ELR (cell line): ENCODE results near the gene KRT33B.
"Not testable (repeated sequence)": the region's sequence is repeated elsewhere in the genome, so short reads cannot be mapped to it uniquely, and the experiment has no call there.

Experiments used
- DNase-seq: peaks from one replicate; pipeline ENCODE4 v3.0.0-alpha.2; 2015; ENCODE audit warnings: low read depth

The KRT33B gene

DNA sequence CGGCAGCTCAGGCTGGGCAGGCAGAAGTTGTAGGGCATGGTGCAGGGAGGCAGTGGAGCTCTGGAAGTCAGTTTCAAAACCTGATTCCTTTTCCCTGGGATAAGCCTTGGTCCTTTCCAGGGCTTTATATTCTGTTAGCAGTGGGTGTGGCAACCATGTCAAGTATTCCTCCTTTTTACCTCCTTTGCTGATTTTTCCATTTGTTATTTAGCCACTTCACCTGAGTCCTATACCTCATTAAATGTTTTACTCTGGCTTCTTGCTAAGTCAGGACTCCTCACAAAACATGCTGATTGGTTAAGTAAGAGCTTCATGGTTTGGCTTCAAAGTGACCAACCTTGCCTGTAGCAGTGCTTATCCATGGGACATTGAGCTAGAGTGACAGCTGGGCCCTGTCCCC, at the start of gene KRT33B:
Gene KRT33B (minus strand): TSS at position 101 of the 400 bp plus-strand sequence. CDS start 63 bp downstream, at position 38.
- no peak for DNase-seq

DNA sequence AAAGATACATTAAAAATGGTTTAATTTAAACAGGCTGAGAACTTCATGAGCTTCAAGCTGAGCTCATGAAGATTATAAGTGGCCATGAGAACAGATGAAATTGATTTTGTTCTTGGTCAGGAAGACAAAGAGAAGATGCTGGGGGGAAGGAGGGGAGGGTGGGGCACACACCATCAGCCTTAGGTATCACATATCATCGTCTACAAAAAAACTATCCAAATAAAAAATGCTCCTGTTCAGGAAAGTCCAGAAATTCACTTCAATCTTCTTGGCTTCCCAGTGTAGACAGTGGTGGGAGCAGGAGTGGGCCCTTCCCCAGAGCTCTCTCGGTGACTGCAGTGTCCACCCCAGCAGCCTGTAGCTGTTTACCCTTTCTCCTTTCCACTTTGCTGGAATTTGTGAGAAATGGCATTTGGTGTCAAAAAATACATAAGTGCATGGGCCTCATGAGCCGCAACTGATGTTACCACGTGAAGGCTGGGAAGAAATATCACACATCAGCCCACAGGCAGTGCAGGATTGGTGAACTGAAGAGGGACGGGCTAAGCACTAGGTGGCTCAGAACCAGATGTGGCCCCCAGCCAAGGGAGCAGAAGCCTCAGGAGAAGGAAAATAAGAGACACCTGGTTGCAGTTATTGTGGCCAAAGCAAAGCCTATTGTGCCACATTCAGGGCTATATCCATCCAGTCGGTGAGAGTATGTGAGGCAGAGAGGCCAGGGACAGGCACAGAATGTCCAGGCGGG, 48.7 kb upstream of the KRT33B start:
- DNase-seq = no peak

DNA sequence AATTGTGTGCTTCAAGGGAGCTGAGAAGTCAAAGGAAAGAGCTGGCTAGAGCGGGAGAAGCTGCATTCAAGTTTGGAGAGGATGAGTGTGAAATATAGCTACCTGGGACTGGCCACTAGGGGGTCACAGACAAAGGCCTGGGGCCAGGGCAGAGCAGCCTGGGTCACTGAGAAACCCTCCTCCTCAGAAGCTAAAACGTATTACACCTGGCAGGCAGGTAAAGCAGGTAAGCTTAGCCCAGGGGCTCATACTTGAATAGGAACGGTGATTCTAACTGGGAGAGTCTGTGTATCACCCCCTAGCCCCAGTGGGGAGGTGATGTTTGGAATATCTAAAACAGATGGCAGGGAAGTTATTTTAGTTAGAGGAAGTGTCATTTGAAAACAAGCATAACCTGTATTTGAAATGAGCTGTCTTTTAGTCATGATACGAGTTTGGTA, 48.0 kb upstream of the KRT33B start:
- peak; percentile 28 for DNase-seq

DNA sequence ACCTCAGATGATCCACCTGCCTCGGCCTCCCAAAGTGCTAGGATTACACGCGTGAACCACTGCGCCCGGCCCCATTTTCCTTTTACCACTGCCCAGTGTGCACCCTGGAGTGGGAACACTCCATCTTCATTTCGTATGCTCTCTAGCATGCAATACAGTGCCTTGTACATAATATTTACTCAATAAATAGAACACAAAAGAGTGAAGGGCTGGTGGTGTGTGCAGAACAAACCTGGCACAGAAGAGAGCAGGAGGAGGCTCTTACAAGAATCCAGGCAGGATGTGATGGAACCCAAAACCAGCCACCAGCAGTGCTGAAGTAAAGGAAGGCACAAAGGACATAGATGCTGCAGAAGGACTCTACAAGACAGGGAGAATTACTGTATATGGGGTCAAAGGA, 47.5 kb upstream of the KRT33B start:
- no peak for DNase-seq

DNA sequence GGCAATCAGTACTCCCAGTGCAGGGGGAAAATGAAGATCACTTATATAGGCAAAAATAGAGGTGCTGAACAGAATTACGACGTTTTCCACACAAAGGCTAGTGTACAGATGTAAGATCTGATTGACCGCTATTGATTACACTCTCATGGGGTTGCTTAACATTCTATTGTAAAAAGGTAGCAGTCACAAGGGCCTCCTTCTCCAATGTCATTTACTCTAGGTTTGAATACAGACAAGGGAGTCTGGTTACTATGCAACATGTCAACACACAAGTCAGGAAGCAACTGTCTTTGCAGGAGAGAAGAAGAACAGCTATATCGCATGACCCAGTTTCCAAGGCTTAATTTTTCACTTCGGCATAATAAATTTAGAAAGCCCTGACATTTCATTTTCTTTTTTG, 46.9 kb upstream of the KRT33B start:
- DNase-seq = no peak

DNA sequence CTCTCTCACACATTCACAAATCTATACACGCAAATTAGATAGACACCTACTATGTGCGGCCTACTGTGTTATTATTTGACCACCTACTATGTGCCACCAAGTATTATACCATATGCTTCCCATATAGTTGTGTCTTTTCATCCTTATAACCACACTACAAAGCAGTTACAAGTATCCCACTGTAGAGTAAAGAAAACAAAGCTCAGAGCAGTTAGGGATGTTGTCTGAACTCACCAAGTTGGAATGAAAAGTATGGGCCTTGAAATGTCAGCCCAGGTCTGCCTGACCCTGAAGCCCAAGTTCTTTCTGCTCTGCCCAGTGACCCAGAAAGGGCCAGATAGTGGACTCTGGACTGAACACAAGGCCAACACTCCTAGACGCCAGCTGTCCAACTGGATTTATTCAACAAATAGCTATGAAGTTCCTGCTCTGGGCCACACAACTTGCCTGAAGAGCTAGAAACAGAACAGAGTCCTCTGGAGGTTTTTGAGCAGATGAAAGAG, 46.3 kb upstream of the KRT33B start:
- DNase-seq = peak; percentile 25

DNA sequence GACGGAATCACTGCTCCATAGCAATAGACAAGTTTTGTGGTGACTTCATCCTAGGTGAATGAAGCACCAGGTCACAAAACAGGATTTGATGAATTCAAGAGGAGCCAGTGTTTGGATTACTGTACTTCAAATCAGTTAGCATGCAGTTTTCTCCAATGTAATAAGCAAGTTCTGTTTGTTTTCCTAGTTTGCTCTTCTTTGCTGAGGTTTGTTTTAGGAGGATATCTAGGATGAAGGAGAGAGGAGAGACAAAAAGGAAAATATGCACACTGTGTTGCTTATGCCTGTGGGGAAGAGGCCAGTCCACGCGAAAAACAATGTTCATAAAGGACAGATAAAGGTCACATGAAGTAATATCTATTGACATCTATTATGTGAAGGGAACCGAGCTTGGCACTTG, 45.8 kb upstream of the KRT33B start:
- no peak for DNase-seq

DNA sequence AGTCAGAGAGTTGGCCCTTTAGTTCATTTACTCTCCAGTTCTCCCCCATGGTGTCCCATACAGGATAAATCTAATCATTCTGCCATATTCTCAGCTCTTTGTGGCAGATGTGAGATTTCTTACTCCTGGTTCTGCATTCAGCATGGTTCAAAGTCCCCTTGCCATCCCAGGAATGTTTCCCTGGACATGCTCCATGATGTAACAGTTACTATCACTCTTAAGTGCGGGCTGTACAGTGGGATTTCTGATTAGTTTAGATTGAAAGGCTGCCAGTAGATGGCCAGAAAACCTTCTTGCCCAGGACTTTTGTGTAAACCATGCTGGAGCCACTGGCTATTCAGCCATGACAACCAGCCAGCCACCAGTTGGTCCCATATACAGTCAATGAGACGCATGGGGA, 44.4 kb upstream of the KRT33B start:
- no peak for DNase-seq

DNA sequence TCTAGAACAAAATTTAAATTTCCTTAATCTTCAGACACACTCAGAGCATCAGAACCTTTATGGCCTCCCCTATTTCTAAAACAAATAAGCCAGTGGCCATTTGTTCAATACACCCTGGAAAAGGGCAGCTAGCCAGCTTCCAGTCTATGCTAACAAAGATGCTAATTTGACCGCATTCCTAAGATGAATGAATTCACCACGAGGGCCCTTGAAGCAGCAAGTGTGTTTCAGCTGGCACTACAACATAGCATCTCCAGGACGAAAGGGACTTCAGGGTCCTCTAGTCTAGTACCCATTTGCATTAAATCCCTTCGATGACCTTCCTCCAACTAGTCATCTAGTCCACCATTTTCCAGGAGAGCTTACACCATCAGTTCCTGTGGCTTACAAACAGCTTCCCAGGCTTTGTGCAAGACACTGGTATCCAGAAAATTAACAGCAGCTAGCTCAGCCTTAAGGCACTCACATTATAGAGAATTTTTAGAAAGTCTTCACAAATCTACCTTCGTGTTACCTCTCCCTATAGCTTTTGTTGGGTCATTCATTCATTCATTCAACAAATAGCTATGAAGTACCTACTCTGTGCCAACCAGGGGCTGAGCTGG, 43.8 kb upstream of the KRT33B start:
- DNase-seq = no peak

DNA sequence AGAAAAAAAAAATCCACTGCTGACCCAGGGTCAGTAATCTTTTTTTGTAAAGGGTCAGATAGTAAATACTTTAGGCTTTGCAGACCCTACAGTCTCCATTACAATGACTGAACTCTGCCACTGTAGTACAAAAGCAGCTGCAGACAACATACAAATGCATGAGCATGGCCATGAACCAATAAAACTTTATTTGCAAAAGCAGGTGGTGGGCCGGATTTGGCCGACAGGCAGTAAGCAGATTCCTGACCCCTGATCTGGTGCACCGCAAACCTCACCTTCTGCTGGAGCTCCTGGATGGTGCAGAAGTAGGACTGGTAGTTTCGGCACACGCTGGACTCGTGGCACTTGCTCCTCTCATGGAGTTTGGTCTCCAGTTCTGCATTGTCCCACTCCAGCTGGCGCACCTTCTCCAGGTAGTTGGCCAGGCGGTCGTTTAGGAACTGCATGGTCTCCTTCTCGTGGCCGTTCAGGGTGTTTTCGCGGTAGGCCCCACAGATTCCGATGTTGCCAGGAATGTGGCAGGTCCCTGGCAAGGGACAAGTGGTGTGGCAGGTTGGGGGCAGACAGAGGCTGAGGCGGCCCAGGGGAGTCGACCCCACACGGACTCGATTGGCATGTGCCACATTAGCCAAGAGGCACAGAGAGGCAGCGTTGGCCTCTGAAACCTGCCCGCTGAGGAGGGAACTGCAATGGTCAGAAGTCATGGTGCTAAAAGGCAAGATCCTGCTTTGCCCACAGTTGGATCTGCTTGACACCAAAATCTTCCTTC, 41.6 kb upstream of the KRT33B start:
- no peak for DNase-seq

DNA sequence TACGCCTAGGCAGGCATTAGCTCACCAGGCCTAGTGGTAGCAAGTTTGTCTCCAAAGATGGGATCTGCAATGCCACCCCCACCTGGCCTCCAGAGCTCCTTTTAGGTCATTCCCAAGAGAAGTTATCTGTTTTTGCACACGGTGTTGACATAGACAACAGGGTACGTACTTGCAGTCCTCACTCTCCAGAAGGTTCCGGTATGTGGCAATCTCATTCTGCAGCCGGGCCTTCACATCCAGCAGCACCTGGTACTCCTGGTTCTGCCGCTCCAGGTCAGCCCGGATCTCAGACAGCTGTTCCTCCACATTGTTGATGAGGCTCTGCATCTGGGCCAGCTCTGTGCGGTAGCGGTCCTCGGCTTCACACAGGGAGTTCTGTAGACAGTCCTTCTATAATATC, 37.6 kb upstream of the KRT33B start:
- no peak for DNase-seq

DNA sequence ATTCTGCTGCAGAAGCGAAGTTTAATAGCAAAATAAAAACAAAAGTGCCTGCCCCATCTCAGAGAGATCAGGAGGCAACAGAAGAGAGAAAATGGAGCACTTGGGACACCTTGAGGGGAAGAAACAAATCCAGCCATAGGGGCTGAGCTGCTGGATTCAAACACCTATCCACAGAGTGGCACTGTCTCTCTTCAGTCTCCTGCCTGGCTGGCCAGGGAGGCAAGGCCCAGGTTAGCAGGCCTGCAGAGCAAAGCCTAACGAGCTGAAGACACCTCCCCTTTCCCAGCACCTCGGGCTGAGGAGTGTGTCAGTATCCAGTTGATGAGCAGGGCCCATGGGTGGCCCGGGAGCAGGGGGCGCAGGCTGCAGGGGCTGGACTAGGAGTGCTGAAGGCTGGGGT, 36.6 kb upstream of the KRT33B start:
- no peak for DNase-seq

DNA sequence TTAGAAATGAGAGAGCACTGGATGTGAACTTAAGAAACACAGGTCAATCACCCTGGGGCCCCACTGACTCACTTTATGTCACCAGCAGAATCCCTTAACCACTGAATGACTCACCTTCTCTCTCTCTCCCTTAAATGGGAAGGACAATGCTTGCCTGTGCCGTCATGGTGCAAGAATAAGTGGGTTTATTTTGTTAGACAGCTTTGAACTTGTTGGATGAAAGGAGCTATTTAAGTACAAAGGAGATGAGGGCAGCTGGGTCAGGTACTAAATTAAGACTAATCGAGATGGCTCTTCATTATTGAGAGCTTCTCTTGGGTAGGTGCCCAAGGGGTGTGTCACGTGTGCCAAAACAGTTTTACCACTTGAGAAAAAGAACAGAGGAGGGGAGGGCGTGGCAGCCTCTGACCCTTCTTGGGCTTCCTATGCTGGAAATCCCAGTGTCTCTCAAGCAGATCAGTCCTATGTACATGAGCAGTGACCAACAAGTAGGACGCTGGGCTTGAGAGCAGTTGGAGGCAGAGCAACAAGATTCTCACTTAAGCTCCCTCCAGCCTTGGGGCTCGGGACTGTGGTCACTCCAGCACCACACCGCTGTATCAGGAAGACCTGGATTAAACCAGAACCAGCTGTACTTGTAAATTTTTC, 34.5 kb upstream of the KRT33B start:
- DNase-seq = peak; percentile 99

DNA sequence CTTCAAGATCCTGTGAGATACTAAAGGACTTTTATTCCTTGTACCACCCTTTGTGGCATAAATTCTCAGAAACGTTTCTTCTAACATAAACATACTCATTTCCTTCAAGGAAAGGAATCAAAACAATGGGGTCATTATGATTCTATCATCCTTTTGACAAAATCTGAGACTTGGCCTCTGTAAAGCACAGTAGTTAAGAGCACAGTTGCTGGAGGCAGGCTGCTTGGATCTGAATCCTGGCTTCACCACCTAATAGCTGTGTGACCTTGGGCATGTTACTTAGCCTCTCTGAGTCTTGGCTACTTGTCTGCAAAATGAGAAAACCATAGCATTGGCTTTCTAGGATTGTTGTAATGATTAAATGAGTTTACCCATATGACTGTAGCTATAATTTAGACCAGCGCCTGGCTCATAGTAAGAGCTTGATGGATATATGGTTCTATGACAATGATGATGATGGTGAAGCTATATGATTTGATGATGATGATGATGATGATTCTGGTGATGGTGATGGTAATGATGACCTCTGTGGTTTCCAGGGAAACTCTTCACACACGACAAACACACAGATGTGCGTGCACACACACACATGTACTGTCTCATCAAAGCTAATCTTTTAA, 33.9 kb upstream of the KRT33B start:
- peak; percentile 58 for DNase-seq

DNA sequence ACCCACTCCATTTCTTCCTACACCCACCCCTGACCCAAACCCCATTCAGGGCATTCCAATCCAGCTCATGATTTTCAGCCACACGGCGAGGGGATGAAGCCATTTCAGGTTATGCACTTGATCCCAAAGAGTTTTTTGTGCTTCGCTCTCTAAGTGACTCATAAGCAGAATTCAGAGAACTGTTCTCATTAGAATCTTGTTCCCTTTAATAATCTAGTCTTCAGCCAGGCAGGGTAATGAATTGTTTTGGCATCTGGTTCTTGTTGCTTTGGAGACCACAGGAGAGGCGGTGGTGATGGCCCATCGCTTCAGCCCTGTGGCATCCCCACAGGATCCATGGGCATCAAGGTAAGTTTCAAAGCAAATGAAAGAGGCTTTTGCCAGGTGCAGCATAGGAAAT, 32.5 kb upstream of the KRT33B start:
- DNase-seq = peak; percentile 25

DNA sequence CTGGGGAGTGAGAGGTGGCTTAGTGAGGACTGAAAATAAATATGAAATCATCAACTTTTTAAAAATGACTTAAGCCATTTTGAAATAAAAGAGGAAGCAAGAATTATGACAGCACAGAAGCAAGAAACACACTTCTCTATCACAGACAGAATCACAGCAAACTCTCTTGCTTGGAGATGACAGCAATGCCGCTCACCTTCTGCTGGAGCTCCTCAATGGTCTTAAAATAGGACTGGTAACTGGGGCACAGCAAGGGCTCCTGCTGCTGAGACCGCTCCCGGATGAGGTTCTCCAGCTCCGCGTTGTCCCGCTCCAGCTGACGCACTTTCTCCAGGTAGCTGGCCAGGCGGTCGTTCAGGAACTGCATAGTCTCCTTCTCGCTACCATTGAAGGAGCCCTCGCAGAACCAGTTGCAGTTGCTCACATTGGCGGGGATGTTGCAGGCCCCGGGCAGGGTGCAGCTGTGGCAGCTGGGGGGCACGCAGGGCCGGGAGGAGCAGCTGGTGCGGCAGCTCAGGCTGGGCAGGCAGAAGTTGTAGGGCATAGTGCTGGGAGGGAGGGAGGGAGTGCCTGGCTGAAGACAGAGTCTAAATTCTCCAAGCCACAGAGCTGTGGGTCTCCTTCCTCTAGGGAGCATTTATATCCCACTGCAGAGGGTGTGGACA, 27.5 kb upstream of the KRT33B start, which contains the start of gene KRT31:
Gene KRT31 (minus strand): TSS at position 613 of the 665 bp plus-strand sequence. CDS start 69 bp downstream, at position 544.
- DNase-seq = no peak

DNA sequence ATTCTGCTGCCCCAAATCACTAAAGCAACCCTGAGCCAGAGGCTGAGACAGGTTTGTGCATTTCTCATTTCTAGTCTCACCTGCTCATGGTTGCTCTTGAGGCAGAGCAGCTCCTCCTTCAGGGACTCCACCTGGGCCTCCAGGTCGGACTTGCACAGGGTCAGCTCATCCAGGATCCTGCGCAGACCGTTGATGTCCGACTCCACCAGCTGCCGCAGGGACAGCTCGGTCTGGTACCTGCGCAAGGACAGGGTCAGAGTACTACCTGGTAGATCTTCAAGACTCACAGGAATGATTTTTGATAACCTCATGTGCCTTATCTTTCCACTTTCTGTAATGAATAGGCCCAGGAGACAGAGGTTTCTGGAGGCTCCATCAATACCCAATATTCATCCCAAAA, 26.7 kb upstream of the KRT33B start:
- DNase-seq = no peak

DNA sequence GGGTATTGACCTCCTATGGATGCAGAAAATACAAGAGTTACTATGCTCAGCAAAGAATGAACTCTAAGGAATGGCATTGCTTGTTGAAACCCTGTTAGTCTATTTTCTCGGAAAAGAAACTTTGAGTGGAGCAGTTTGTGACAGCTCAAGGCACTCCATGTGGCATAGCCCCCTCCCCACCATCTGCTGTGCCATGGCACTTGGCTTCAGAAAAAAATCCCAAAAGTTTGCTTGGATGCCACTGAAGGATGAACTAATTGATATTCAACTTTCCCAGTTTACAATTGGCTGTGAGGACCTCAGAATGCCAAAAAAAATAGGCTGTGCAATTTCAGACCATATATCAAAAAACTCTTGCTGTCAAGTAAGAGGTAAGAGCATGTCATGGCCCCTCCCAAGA, 26.0 kb upstream of the KRT33B start:
- DNase-seq = no peak

DNA sequence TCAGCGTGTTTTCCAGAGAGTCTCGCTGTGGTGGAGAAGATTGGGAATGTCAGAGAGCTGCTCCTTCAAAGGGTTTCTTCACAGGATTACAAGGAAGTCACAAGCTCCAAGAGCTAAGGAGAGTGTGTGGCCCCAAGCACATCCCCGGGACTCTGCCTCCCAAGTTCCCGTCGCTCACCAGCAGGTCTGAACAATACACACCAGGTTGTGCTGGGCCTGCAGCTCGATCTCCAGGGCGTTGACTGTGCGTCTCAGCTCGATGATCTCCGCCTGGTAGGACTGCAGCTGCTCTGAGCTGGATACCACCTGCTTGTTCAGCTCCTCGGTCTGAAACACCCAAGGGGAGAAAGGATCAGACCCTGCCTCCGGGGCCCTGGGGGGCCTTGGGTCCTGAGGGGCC, 25.4 kb upstream of the KRT33B start:
- not testable (repeated sequence) for DNase-seq

DNA sequence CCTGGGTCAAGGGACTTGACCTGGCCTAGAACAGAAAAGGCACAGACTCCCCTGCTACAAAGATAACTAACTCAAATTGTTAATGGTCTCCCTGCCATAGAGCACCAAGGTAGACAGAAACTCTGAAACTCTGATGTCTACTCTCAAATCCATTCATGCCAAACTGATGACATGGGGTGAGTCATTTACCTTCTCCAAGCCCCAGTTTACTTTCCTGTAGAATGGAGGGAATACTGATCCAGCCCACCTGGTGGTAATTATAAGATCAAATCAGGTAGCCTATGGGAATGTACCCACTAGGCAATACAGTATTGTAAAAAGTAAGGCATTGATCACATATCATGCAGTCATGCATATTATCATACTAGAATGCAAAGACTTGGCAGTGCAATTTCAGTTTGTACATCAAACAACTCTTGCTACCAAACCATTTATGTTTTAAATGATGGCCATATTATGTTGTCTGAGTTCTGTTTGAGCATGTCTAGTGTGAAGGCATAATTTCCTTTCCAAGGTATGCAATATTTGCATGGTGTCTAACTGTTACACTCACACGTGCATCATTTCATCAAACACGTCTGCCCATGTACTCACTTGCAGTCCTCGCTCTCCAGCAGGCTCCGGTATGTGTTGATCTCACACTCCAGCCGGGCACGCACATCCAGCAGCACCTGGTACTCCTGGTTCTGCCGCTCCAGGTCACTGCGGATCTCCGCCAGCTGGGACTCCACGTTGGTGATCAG, 24.8 kb upstream of the KRT33B start:
- peak; percentile 58 for DNase-seq

DNA sequence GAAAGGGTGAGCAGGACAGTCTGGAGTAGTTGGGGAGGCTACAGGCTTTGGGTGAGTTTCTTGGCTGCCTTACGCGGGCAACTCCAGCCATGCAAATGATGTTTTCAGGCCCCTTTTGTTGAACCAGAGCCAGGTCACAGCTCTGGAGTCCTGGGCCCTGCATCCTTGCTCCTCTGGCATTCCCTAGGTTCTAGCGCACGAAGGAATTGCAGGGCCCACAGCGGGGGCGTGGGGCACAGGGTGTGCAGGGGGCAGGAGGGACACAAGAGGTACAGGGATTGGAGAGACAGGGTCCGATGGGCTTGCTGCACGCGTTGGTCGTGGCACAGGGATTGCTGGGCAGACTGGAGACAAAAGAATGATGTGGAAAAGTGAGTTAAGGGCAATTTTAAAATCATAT, 24.2 kb upstream of the KRT33B start:
- no peak for DNase-seq
